ENCODE results near the gene CCDC8. TPM values are rescaled to one million over a fixed set of nuclear protein-coding genes. Genes with fewer than 3 reads are reported as not detected.
"Not testable (repeated sequence)": the region's sequence is repeated elsewhere in the genome, so short reads cannot be mapped to it uniquely, and the experiment has no call there.

CCDC8 gene
- total RNA-seq, 1 donor from 2014 or later: 35.0 TPM

GRCh38 chr19:46426035-46426505, 12.7 kb upstream of the CCDC8 start:
- TF ChIP-seq CTCF (IDR thresholded peaks at IDR 0.05): no peak
- Mint-ChIP-seq H3K9me3 (ENCODE audit: unreplicated experiment) (no peaks in the 10 kb centered on the region), H3K36me3 (ENCODE audit: unreplicated experiment) (no peaks in the 10 kb centered on the region), H3K4me3 (ENCODE audit: unreplicated experiment) (peak overlapping the region; percentile 78), H3K4me1 (ENCODE audit: unreplicated experiment) (peaks cover 18% of the 10 kb centered on the region), H3K27ac (ENCODE audit: unreplicated experiment) (no peak overlapping the region), H3K27me3 (ENCODE audit: unreplicated experiment) (peaks cover 19% of the 10 kb centered on the region)
- no peak for DNase-seq (ENCODE audit: extremely low spot score, unreplicated experiment)

GRCh38 chr19:46423188-46423587, 9.8 kb upstream of the CCDC8 start:
- peaks cover 11% of the 10 kb centered on the region for H3K4me1 Mint-ChIP-seq (ENCODE audit: unreplicated experiment)
- H3K27ac Mint-ChIP-seq (ENCODE audit: unreplicated experiment): no peak overlapping the region
- no peak for TF ChIP-seq CTCF (IDR thresholded peaks at IDR 0.05)
- no peak overlapping the region for H3K4me3 Mint-ChIP-seq (ENCODE audit: unreplicated experiment)
- no peaks in the 10 kb centered on the region for H3K9me3 Mint-ChIP-seq (ENCODE audit: unreplicated experiment)
- peaks cover 13% of the 10 kb centered on the region for H3K27me3 Mint-ChIP-seq (ENCODE audit: unreplicated experiment)
- DNase-seq (ENCODE audit: extremely low spot score, unreplicated experiment): no peak
- no peaks in the 10 kb centered on the region for H3K36me3 Mint-ChIP-seq (ENCODE audit: unreplicated experiment)

GRCh38 chr19:46422344-46422743, 9.0 kb upstream of the CCDC8 start:
- H3K36me3 Mint-ChIP-seq (ENCODE audit: unreplicated experiment): no peaks in the 10 kb centered on the region
- H3K9me3 Mint-ChIP-seq (ENCODE audit: unreplicated experiment): no peaks in the 10 kb centered on the region
- H3K27ac Mint-ChIP-seq (ENCODE audit: unreplicated experiment): no peak overlapping the region
- H3K4me1 Mint-ChIP-seq (ENCODE audit: unreplicated experiment): peaks cover 12% of the 10 kb centered on the region
- peaks cover 13% of the 10 kb centered on the region for H3K27me3 Mint-ChIP-seq (ENCODE audit: unreplicated experiment)
- no peak for TF ChIP-seq CTCF (IDR thresholded peaks at IDR 0.05)
- no peak overlapping the region for H3K4me3 Mint-ChIP-seq (ENCODE audit: unreplicated experiment)
- DNase-seq (ENCODE audit: extremely low spot score, unreplicated experiment): no peak

GRCh38 chr19:46420056-46420455, 6.7 kb upstream of the CCDC8 start:
- no peak for TF ChIP-seq CTCF (IDR thresholded peaks at IDR 0.05)
- Mint-ChIP-seq H3K4me1 (ENCODE audit: unreplicated experiment) (peaks cover 18% of the 10 kb centered on the region), H3K27ac (ENCODE audit: unreplicated experiment) (no peak overlapping the region), H3K27me3 (ENCODE audit: unreplicated experiment) (no peaks in the 10 kb centered on the region), H3K4me3 (ENCODE audit: unreplicated experiment) (no peak overlapping the region), H3K36me3 (ENCODE audit: unreplicated experiment) (no peaks in the 10 kb centered on the region), H3K9me3 (ENCODE audit: unreplicated experiment) (no peaks in the 10 kb centered on the region)
- DNase-seq (ENCODE audit: extremely low spot score, unreplicated experiment): no peak

GRCh38 chr19:46415804-46416709, 2.7 kb upstream of the CCDC8 start:
- Mint-ChIP-seq H3K4me1 (ENCODE audit: unreplicated experiment) (peaks cover 41% of the 10 kb centered on the region), H3K27ac (ENCODE audit: unreplicated experiment) (peak overlapping the region; percentile 86), H3K4me3 (ENCODE audit: unreplicated experiment) (peak overlapping the region; percentile 70)
- not testable (repeated sequence) for H3K9me3 Mint-ChIP-seq (ENCODE audit: unreplicated experiment); H3K36me3 Mint-ChIP-seq (ENCODE audit: unreplicated experiment); H3K27me3 Mint-ChIP-seq (ENCODE audit: unreplicated experiment)
- DNase-seq (ENCODE audit: extremely low spot score, unreplicated experiment): peak; percentile 96

- not testable (repeated sequence) for H3K27me3 Mint-ChIP-seq (ENCODE audit: unreplicated experiment); H3K9me3 Mint-ChIP-seq (ENCODE audit: unreplicated experiment); DNase-seq (ENCODE audit: extremely low spot score, unreplicated experiment); H3K27ac Mint-ChIP-seq (ENCODE audit: unreplicated experiment); H3K4me3 Mint-ChIP-seq (ENCODE audit: unreplicated experiment)
- Mint-ChIP-seq H3K36me3 (ENCODE audit: unreplicated experiment) (peaks cover 13% of the 10 kb centered on the region), H3K4me1 (ENCODE audit: unreplicated experiment) (peaks cover 52% of the 10 kb centered on the region)
These were observed 1.5 kb upstream of the CCDC8 start for GRCh38 chr19:46414899-46415298.

All from osteocyte (in vitro differentiated cells).